Activated T-cell treated with anti-CD3 and anti-CD28 coated beads, Interleukin-2, amount 50 U/mL, for 72 hours (primary cell): ENCODE measurements around the gene GDAP2. TPM values are rescaled to one million over a fixed set of nuclear protein-coding genes. Genes with fewer than 3 reads are reported as not detected.
"Not testable (repeated sequence)": the region's sequence is repeated elsewhere in the genome, so short reads cannot be mapped to it uniquely, and the experiment has no call there.

Source experiments
- ATAC-seq, 2 donors: fragments of 150-1000 bp; cut with Tn5 transposase; replicated peaks in 1 of 2; 2 replicates each; pipeline ENCODE4 v1.10.0; 2021; ENCODE audit warnings: moderate library complexity in 2 of 2, mild to moderate bottlenecking in 1 of 2
- DNase-seq, 2 donors: peaks; one replicate each; pipeline ENCODE4 v3.0.0; 2021 to 2022; ENCODE audit warnings: mixed read lengths in 1 of 2
- H3K27ac Mint-ChIP-seq: one replicate; pipeline ENCODE4 v1.8.0; 2022; ENCODE audit warnings: mild to moderate bottlenecking, moderate library complexity, mixed read lengths
- H3K27me3 Mint-ChIP-seq: one replicate; pipeline ENCODE4 v1.8.0; 2022; ENCODE audit warnings: low read depth, mixed read lengths
- H3K36me3 Mint-ChIP-seq, 2 donors: one replicate each; pipeline ENCODE4 v1.8.0; 2022; ENCODE audit warnings: mixed read lengths in 2 of 2, mild to moderate bottlenecking in 1 of 2; ENCODE audit not compliant: insufficient read depth in 2 of 2
- H3K4me1 Mint-ChIP-seq: one replicate; pipeline ENCODE4 v1.8.0; 2022; ENCODE audit warnings: low read depth, mixed read lengths
- H3K4me3 Mint-ChIP-seq, 2 donors: one replicate each; pipeline ENCODE4 v1.8.0; 2022; ENCODE audit warnings: mild to moderate bottlenecking in 2 of 2, mixed read lengths in 2 of 2, moderate library complexity in 2 of 2
- H3K9me3 Mint-ChIP-seq, 2 donors: one replicate each; pipeline ENCODE4 v1.8.0; 2022; ENCODE audit warnings: mixed read lengths in 2 of 2
- total RNA-seq, 2 donors: library from RNA; stranded (reverse); gene quantifications; one replicate each; pipeline ENCODE4 v1.2.3, GENCODE V29; 2022

The GDAP2 gene
- total RNA-seq, 2 donors from 2014 or later, result 27.9 to 28.4 TPM

DNA sequence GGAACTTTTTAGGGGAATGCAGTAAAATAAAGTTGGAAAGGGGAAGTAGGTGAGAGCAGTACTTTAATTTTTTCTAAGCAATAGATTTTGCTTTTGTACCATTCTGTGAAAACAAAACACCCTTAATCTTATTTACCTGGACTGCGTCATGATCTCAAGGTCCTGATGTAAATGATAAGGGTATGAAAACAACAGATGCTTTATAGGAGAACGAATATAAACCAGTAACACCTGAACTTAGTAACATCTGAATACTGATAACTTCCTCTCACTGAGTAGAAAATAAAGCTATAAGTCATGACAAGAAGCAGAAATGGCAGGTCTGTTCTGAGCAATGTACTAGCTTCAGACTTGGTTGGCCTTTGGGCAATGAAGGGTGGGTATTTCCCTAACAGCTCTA is 77.7 kb downstream of the GDAP2 start:
- Mint-ChIP-seq H3K9me3 (peaks cover 1 to 2% of the 10 kb centered on the region in 2 donors), H3K36me3 (no peaks in the 10 kb centered on the region), H3K4me3 (no peak overlapping the region), H3K27me3 (no peaks in the 10 kb centered on the region), H3K27ac (no peak overlapping the region), H3K4me1 (no peaks in the 10 kb centered on the region)
- no peak for DNase-seq
- no peak for ATAC-seq

DNA sequence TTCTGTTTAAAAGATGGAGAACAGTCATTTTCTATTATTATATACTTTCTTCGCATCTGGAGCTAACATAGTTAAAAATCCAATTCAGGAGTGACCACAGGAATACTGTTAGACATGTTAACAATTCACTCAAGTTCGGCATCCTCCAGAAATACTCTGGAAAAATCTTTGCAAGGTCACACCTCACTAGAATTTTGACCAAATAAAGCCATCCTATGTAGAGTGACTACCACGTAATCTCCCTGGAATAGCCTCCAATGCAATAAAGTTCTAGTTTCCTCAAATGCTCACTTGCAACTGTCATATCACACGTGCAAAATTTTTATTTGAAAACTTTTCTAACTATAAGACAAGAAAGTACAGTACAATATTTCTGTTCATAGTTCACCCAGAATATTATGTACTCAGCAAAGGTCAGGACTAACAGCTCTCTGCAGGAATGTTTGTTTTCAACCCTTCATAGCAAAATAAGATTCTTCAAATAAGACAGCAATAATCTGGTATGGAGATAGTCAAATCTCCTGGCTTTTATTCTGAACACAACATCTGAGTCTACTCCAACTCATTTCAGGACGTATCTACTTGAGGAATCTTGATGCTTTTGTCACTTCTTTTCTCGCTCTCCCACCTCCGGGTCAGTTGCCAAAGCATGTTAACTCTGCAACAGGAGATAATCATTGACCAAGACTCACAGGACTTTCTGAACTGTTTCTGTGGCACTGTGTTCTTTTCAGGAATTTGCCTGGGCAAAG is 82.6 kb downstream of the GDAP2 start:
- DNase-seq (no peak), ATAC-seq (no peak)
- peaks cover 8 to 10% of the 10 kb centered on the region in 2 donors for H3K9me3 Mint-ChIP-seq
- H3K36me3 Mint-ChIP-seq, result peaks cover 14 to 16% of the 10 kb centered on the region in 2 donors
- H3K4me1 Mint-ChIP-seq, result no peaks in the 10 kb centered on the region
- no peak overlapping the region for H3K27ac Mint-ChIP-seq
- H3K4me3 Mint-ChIP-seq, result no peak overlapping the region
- H3K27me3 Mint-ChIP-seq, result no peaks in the 10 kb centered on the region

- H3K4me1 Mint-ChIP-seq, H3K27me3 Mint-ChIP-seq, H3K9me3 Mint-ChIP-seq, H3K27ac Mint-ChIP-seq, H3K4me3 Mint-ChIP-seq, DNase-seq, ATAC-seq: not testable (repeated sequence)
- peaks cover 14 to 16% of the 10 kb centered on the region in 2 donors for H3K36me3 Mint-ChIP-seq
Measured at GRCh38 chr1:117844478-117844877, 84.9 kb downstream of the GDAP2 start.

- H3K9me3 Mint-ChIP-seq, result peaks cover 8 to 9% of the 10 kb centered on the region in 2 donors
- no peak overlapping the region for H3K4me3 Mint-ChIP-seq
- H3K36me3 Mint-ChIP-seq, result peaks cover 14 to 16% of the 10 kb centered on the region in 2 donors
- DNase-seq (no peak), ATAC-seq (no peak)
- no peaks in the 10 kb centered on the region for H3K4me1 Mint-ChIP-seq
- H3K27ac Mint-ChIP-seq, result no peak overlapping the region
- H3K27me3 Mint-ChIP-seq, result no peaks in the 10 kb centered on the region
Measured at GRCh38 chr1:117843791-117844190, 85.6 kb downstream of the GDAP2 start.

DNA sequence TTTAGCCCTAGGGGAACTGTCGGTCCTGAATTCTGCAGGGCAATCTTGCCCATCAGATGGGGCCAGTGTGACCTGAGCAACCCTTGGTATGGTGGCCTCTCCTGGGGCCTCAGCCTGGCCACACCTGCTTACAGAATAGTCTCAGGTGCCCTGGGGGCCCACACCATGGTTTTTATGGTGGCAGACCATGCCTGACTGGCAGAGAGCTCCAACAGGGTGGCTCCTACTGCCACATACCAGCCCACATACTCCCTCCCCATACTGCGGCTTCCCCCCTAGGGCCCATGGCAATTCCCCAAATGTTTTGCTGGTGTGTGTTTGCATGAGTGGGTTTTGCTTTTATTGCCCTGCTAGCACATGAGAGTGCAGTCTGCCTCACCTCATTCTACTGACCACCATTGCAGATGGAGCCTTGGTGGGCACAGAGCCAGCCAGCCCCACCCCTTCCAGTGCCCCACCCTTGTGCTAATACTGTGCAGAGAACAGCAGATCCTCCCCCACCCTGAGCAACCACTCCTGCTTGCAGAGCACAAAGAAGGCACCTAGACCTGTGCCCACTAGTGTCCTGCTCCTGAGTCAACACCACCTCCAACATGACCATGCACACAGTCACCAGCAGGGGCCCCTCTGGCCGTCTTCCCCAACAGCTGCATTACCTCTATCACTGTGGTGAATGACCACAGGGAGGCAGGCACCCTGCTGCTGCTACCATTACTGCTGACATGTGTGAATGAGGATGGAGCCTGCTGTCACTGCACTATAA is 86.8 kb downstream of the GDAP2 start:
- Mint-ChIP-seq H3K9me3 (peaks cover 9 to 14% of the 10 kb centered on the region in 2 donors), H3K36me3 (peaks cover 14 to 16% of the 10 kb centered on the region in 2 donors), H3K4me1 (no peaks in the 10 kb centered on the region), H3K27me3 (no peaks in the 10 kb centered on the region), H3K27ac (no peak overlapping the region), H3K4me3 (no peak overlapping the region)
- DNase-seq (no peak), ATAC-seq (no peak)

GRCh38 chr1:117841117-117841650 is 88.2 kb downstream of the GDAP2 start:
- no peak overlapping the region for H3K27ac Mint-ChIP-seq
- no peak for DNase-seq
- no peak overlapping the region for H3K4me3 Mint-ChIP-seq
- no peak for ATAC-seq
- H3K9me3 Mint-ChIP-seq, result peaks cover 9 to 14% of the 10 kb centered on the region in 2 donors
- no peaks in the 10 kb centered on the region for H3K27me3 Mint-ChIP-seq
- no peaks in the 10 kb centered on the region for H3K4me1 Mint-ChIP-seq
- H3K36me3 Mint-ChIP-seq, result peaks cover 14 to 16% of the 10 kb centered on the region in 2 donors

GRCh38 chr1:117838911-117839310 is 90.5 kb downstream of the GDAP2 start:
- Mint-ChIP-seq H3K27ac (no peak overlapping the region), H3K4me1 (no peaks in the 10 kb centered on the region), H3K4me3 (no peak overlapping the region), H3K36me3 (peaks cover 5% of the 10 kb centered on the region in 2 donors), H3K9me3 (peaks cover 3 to 8% of the 10 kb centered on the region in 2 donors), H3K27me3 (no peaks in the 10 kb centered on the region)
- DNase-seq (no peak), ATAC-seq (no peak)

DNA sequence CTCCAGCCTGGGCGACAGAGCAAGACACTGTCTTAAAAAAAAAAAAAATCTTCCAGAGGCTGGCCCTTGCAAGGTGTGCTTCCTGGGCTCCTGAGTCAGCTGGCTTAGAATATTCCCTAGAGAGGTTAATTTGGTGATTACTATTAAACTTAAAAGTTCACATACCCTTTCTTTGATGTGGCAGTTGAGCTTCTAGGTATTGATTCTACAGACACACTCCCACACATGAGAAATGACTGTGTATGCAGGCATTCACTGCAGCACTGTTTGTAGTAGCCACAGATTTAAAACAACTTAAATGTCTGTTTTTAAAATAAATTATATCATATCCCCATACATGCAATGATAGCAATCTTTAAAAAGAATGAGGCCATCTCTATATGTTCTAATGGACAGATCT is 93.4 kb downstream of the GDAP2 start:
- Mint-ChIP-seq H3K27ac (no peak overlapping the region), H3K9me3 (peaks cover 3 to 5% of the 10 kb centered on the region in 2 donors), H3K36me3 (peaks cover 0 to 2% of the 10 kb centered on the region in 2 donors), H3K4me3 (no peak overlapping the region), H3K4me1 (no peaks in the 10 kb centered on the region), H3K27me3 (no peaks in the 10 kb centered on the region)
- ATAC-seq (no peak), DNase-seq (no peak)

GRCh38 chr1:117834416-117834815 is 95.0 kb downstream of the GDAP2 start:
- DNase-seq, result no peak
- ATAC-seq, result no peak
- H3K4me1 Mint-ChIP-seq, result no peaks in the 10 kb centered on the region

DNA sequence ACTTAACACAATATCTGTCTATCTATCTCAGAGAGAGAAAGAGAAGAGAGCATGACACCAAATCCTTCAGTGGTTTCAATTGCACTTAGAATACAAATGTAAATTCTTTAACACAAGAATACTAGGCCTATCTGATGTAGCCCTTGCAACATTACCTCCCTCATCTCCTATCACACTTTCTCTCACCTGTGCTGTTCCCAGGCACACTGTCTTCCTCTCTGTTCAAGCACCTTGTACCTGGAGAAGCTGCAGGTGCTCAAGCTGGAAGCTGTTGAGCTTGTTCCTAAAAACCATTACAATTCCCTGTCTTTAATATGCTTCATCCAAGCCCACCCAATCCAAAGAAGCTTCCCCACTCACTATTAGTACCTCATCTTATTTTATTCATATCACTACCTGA is 97.0 kb downstream of the GDAP2 start:
- Mint-ChIP-seq H3K36me3 (peaks cover 2 to 6% of the 10 kb centered on the region in 2 donors), H3K27ac (no peak overlapping the region), H3K4me1 (no peaks in the 10 kb centered on the region), H3K9me3 (peaks cover 5 to 9% of the 10 kb centered on the region in 2 donors), H3K4me3 (no peak overlapping the region), H3K27me3 (peaks cover 4% of the 10 kb centered on the region)
- ATAC-seq, result no peak
- DNase-seq, result no peak

More at GRCh38 chr1:117834416-117834815, 95.0 kb downstream of the GDAP2 start:
- Mint-ChIP-seq H3K27me3 (no peaks in the 10 kb centered on the region), H3K4me3 (no peak overlapping the region), H3K9me3 (peaks cover 8 to 11% of the 10 kb centered on the region in 2 donors), H3K27ac (no peak overlapping the region), H3K36me3 (peaks cover 2 to 6% of the 10 kb centered on the region in 2 donors)

DNA sequence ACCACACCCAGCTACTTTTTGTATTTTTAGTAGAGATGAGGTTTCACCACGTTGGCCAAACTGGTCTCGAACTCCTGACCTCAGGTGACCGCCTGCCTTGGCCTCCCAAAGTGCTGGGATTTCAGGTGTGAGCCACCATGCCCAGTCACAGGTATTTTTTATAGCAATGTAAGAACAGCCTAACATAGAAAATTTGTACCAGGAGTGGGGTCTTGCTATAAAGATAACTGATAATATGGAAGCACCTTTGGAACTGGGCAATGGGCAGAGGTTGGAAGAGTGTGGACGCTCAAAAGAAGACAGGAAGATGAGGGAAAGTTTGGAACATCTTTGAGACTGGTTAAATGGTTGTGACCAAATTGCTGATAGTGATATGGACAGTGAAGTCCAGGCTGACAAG is 99.2 kb downstream of the GDAP2 start:
- DNase-seq (no peak), ATAC-seq (no peak)
- H3K27ac Mint-ChIP-seq, result no peak overlapping the region
- H3K4me1 Mint-ChIP-seq, result no peaks in the 10 kb centered on the region
- peaks cover 5 to 9% of the 10 kb centered on the region in 2 donors for H3K9me3 Mint-ChIP-seq
- H3K36me3 Mint-ChIP-seq, result peaks cover 2 to 6% of the 10 kb centered on the region in 2 donors
- peaks cover 24% of the 10 kb centered on the region for H3K27me3 Mint-ChIP-seq
- H3K4me3 Mint-ChIP-seq, result no peak overlapping the region

DNA sequence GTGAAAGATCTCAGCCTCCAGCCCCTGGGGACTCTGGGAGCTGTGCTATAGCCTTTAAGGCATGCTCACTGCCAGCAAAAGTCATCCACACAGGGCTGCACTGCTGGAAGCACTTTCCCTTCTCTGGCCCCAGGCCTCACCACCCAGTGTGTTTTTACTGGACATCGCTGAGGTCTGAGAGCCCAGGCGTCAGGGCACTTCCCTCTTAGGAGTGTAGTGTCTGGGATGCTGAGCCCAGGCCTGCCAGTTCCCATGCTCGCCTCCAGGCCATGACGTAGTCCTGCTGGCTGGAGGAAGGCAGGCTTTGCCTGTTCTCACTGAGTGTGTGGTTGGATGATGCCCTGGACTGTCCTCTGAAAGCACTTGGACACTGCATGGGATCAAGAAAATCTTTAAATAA is 101.2 kb downstream of the GDAP2 start:
- no peaks in the 10 kb centered on the region for H3K4me1 Mint-ChIP-seq
- no peak for ATAC-seq

GRCh38 chr1:117826540-117827078 is 102.8 kb downstream of the GDAP2 start:
- no peak overlapping the region for H3K4me3 Mint-ChIP-seq
- H3K4me1 Mint-ChIP-seq, result no peaks in the 10 kb centered on the region
- no peak overlapping the region for H3K27ac Mint-ChIP-seq
- H3K36me3 Mint-ChIP-seq, result peaks cover 2 to 5% of the 10 kb centered on the region in 2 donors
- peaks cover 5 to 6% of the 10 kb centered on the region in 2 donors for H3K9me3 Mint-ChIP-seq
- ATAC-seq (peak; percentile 59 to 72), DNase-seq (no peak)
- peaks cover 35% of the 10 kb centered on the region for H3K27me3 Mint-ChIP-seq

More for the DNA sequence above, 101.2 kb downstream of the GDAP2 start:
- Mint-ChIP-seq H3K9me3 (peaks cover 5 to 9% of the 10 kb centered on the region in 2 donors), H3K4me3 (no peak overlapping the region), H3K27me3 (peaks cover 35% of the 10 kb centered on the region), H3K36me3 (peaks cover 2 to 6% of the 10 kb centered on the region in 2 donors), H3K27ac (no peak overlapping the region)
- DNase-seq, result no peak
